Spleen (tissue), 11 donors: ENCODE data around the gene PCDHGC4. TPM values are rescaled to one million over a fixed set of nuclear protein-coding genes. Genes with fewer than 3 reads are reported as not detected.

ENCODE experiments used
- DNase-seq: peaks from one replicate; pipeline ENCODE4 v3.0.0-alpha.2; 2020
- H3K27ac ChIP-seq, 8 donors: fragments of 200-600 bp; sonication (generic) in 7 of 8; 1 replicate in 4 of 8; 2 replicates in 4 of 8; pipeline versions ENCODE4 v1.5.0 to v1.8.0; 2016 to 2021; ENCODE audit warnings: inconsistent platforms in 4 of 8, mild to moderate bottlenecking in 4 of 8, moderate library complexity in 1 of 8
- H3K27me3 ChIP-seq, 7 donors: fragments of 200-600 bp; sonication (generic) in 6 of 7; replicated peaks in 1 of 7; 1 replicate in 4 of 7; 2 replicates in 3 of 7; pipeline versions ENCODE4 v1.5.0 to v1.8.0; 2016 to 2021; ENCODE audit warnings: inconsistent platforms in 3 of 7, mild to moderate bottlenecking in 1 of 7
- H3K36me3 ChIP-seq, 6 donors: fragments of 200-600 bp; sonication (generic) in 5 of 6; 1 replicate in 4 of 6; 2 replicates in 2 of 6; pipeline versions ENCODE4 v1.5.0 to v1.8.0; 2016 to 2021; ENCODE audit warnings: inconsistent platforms in 2 of 6
- H3K4me1 ChIP-seq, 6 donors: fragments of 200-600 bp; sonication (generic) in 5 of 6; 1 replicate in 3 of 6; 2 replicates in 3 of 6; pipeline versions ENCODE4 v1.5.0 to v1.8.0; 2016 to 2021; ENCODE audit warnings: inconsistent platforms in 3 of 6
- H3K4me3 ChIP-seq, 8 donors: fragments of 200-600 bp; sonication (generic) in 7 of 8; 1 replicate in 4 of 8; 2 replicates in 4 of 8; pipeline versions ENCODE4 v1.5.0 to v1.8.0; 2016 to 2021; ENCODE audit warnings: inconsistent platforms in 4 of 8, mild to moderate bottlenecking in 4 of 8, moderate library complexity in 2 of 8
- H3K9me3 ChIP-seq, 8 donors: fragments of 200-600 bp; sonication (generic) in 7 of 8; 1 replicate in 4 of 8; 2 replicates in 4 of 8; pipeline versions ENCODE4 v1.5.0 to v1.8.0; 2016 to 2021; ENCODE audit warnings: inconsistent platforms in 4 of 8
- CTCF ChIP-seq, 11 experiments: fragments of 200-600 bp in 7 of 11; fragments of 450-650 bp in 4 of 11; sonication (generic) in 4 of 11; IDR thresholded peaks in 8 of 11; conservative IDR thresholded peaks in 3 of 11; 1 replicate in 7 of 11; 2 replicates in 4 of 11; pipeline versions ENCODE4 v1.4.0 to v1.8.0; 2016 to 2021; ENCODE audit warnings: antibody characterized with exemption in 11 of 11, inconsistent platforms in 4 of 11, mild to moderate bottlenecking in 1 of 11
- POLR2A ChIP-seq, 3 donors: fragments of 450-650 bp; IDR thresholded peaks; one replicate each; pipeline ENCODE4 v1.5.1; 2017; ENCODE audit warnings: antibody characterized with exemption in 3 of 3, mild to moderate bottlenecking in 1 of 3
- POLR2AphosphoS5 ChIP-seq, 3 donors: sonication (generic); formaldehyde crosslinking; IDR thresholded peaks; one replicate each; pipeline ENCODE4 v1.5.1; 2017; ENCODE audit warnings: antibody characterized with exemption in 3 of 3
- WGBS, 5 donors: extraction: QIAGEN DNeasy Blood & Tissue Kit in 3 of 5; methylation state at CpG; one replicate each; pipeline versions ENCODE4 v1.1.5 to v1.1.7; 2013 to 2018; 5-methylcytosine and 5-hydroxymethylcytosine counted together
- intact Hi-C: fragments of 100-400 bp; cut with DNase I; formaldehyde crosslinking; loops from one replicate; pipeline ENCODE4 v1.15.0; 2023; ENCODE audit warnings: low total_unique reads
- polyA plus RNA-seq, 3 donors: library from polyadenylated mRNA; stranded (reverse); fragments of 200-250 nt; gene quantifications; one replicate each; pipeline ENCODE4 v1.2.1, GENCODE V29; 2013
- total RNA-seq, 7 donors: library from RNA; depleted of rRNA in 3 of 7; stranded (reverse); fragments of >200 nt in 3 of 7; fragmentation: NEBNext Ultra II Directional in 4 of 7; extraction: Animal tissue kit (Norgen Biotek cat#: 25700) in 4 of 7; gene quantifications; one replicate each; pipeline versions ENCODE4 v1.1.0 to v1.2.1, GENCODE V29; 2016 to 2021
- donor health status: healthy with polysubstance abuse.
- donor health status: DM: no; HTN: no; CAD: no; lungs with moderate emphysema.
- donor health status: DM: no; HTN: no; CAD: no.
- donor health status: Bipolar disorder and iron deficiency.
- donor health status: healthy.
- donor health status: DM: no; HTN: no; CAD: no.
- donor health status: DM: yes; HTN: yes; CAD: no.

PCDHGC4 gene
- total and polyA plus RNA-seq, 10 donors, result 0.03 to 3.9 (median 1.4) TPM; not detected in 1

- H3K9me3 ChIP-seq, result no peaks in the 10 kb centered on the region
- peak overlapping the region in 5 of 8 donors; percentile 0 to 45 (median 29) for H3K27ac ChIP-seq
- no peaks in the 10 kb centered on the region for H3K27me3 ChIP-seq
- no peak for DNase-seq
- 81 to 90% (median 86%) methylated on average over 11 of the region's 11 CpGs for WGBS, 5 donors
- intact Hi-C loops, result no loop called here
- H3K4me1 ChIP-seq, result peaks cover 7 to 52% (median 27%) of the 10 kb centered on the region in 6 donors
- TF ChIP-seq CTCF (IDR thresholded peaks at IDR 0.05 in 8 of 11, conservative IDR thresholded peaks at IDR 0.05 in 3 of 11) (no peak), POLR2AphosphoS5 (IDR thresholded peaks at IDR 0.05) (no peak), POLR2A (IDR thresholded peaks at IDR 0.05) (no peak)
- H3K36me3 ChIP-seq, result peaks cover 0 to 99% (median 61%) of the 10 kb centered on the region in 6 donors
- H3K4me3 ChIP-seq, result no peak overlapping the region
These were observed 43.6 kb downstream of the PCDHGC4 start for GRCh38 chr5:141528291-141528984.

GRCh38 chr5:141529002-141529401 is 44.2 kb downstream of the PCDHGC4 start:
- DNase-seq, result no peak
- peaks cover 0 to 99% (median 61%) of the 10 kb centered on the region in 6 donors for H3K36me3 ChIP-seq
- H3K4me1 ChIP-seq, result peaks cover 7 to 48% (median 27%) of the 10 kb centered on the region in 6 donors
- H3K4me3 ChIP-seq, result no peak overlapping the region
- no peaks in the 10 kb centered on the region for H3K27me3 ChIP-seq
- intact Hi-C loops, result no loop called here
- WGBS, 5 donors, result 72 to 85% (median 76%) methylated on average over 5 of the region's 5 CpGs
- peak overlapping the region in 5 of 8 donors; percentile 0 to 45 (median 29) for H3K27ac ChIP-seq
- TF ChIP-seq POLR2A (IDR thresholded peaks at IDR 0.05), result no peak
- no peak for TF ChIP-seq POLR2AphosphoS5 (IDR thresholded peaks at IDR 0.05)
- TF ChIP-seq CTCF (IDR thresholded peaks at IDR 0.05 in 8 of 11, conservative IDR thresholded peaks at IDR 0.05 in 3 of 11), result no peak
- no peaks in the 10 kb centered on the region for H3K9me3 ChIP-seq

- Histone ChIP-seq H3K4me3 (no peak overlapping the region), H3K27ac (peak overlapping the region in 4 of 8 donors; percentile 0 to 45 (median 36)), H3K9me3 (no peaks in the 10 kb centered on the region), H3K27me3 (no peaks in the 10 kb centered on the region), H3K4me1 (peaks cover under 1 to 39% (median 19%) of the 10 kb centered on the region in 6 donors), H3K36me3 (peaks cover 0 to 100% (median 63%) of the 10 kb centered on the region in 6 donors)
- intact Hi-C loops, result no loop called here
- WGBS, 5 donors, result 62 to 78% (median 70%) methylated on average over 7 of the region's 7 CpGs
- DNase-seq, result no peak
- TF ChIP-seq CTCF (IDR thresholded peaks at IDR 0.05 in 8 of 11, conservative IDR thresholded peaks at IDR 0.05 in 3 of 11) (no peak), POLR2A (IDR thresholded peaks at IDR 0.05) (no peak), POLR2AphosphoS5 (IDR thresholded peaks at IDR 0.05) (peak in 2 of 3 donors; percentile 7 to 47)
These were observed 45.0 kb downstream of the PCDHGC4 start for GRCh38 chr5:141529873-141530272.

GRCh38 chr5:141532726-141533125 is 47.9 kb downstream of the PCDHGC4 start:
- Histone ChIP-seq H3K4me3 (no peak overlapping the region), H3K27ac (no peak overlapping the region), H3K9me3 (no peaks in the 10 kb centered on the region), H3K27me3 (no peaks in the 10 kb centered on the region), H3K36me3 (peaks cover 0 to 96% (median 42%) of the 10 kb centered on the region in 6 donors), H3K4me1 (peaks cover 0 to 29% (median 12%) of the 10 kb centered on the region in 6 donors)
- TF ChIP-seq CTCF (IDR thresholded peaks at IDR 0.05 in 8 of 11, conservative IDR thresholded peaks at IDR 0.05 in 3 of 11) (no peak), POLR2AphosphoS5 (IDR thresholded peaks at IDR 0.05) (no peak), POLR2A (IDR thresholded peaks at IDR 0.05) (no peak)
- intact Hi-C loops, result no loop called here
- 98 to 100% (median 100%) methylated on average over 1 of the region's 1 CpG for WGBS, 5 donors
- DNase-seq, result no peak
